A673 (cell line): ENCODE measurements around the gene ENAH.
"Not testable (repeated sequence)": the region's sequence is repeated elsewhere in the genome, so short reads cannot be mapped to it uniquely, and the experiment has no call there.

Experiments
- CTCF ChIP-seq: fragments of 300-800, 200-600 bp; sonication (generic); conservative IDR thresholded peaks from 2 replicates; pipeline ENCODE4 v1.5.1; 2017; ENCODE audit warnings: low read depth, mild to moderate bottlenecking, antibody characterized with exemption, low read length, moderate library complexity, mixed read lengths
- EZH2 ChIP-seq: fragments of 200-600 bp; sonication (generic); IDR thresholded peaks from 2 replicates; pipeline ENCODE4 v1.6.1; 2017; ENCODE audit warnings: borderline replicate concordance, low read depth, mild to moderate bottlenecking, mixed read lengths, antibody characterized with exemption, low read length; ENCODE audit not compliant: poor library complexity, severe bottlenecking

DNA sequence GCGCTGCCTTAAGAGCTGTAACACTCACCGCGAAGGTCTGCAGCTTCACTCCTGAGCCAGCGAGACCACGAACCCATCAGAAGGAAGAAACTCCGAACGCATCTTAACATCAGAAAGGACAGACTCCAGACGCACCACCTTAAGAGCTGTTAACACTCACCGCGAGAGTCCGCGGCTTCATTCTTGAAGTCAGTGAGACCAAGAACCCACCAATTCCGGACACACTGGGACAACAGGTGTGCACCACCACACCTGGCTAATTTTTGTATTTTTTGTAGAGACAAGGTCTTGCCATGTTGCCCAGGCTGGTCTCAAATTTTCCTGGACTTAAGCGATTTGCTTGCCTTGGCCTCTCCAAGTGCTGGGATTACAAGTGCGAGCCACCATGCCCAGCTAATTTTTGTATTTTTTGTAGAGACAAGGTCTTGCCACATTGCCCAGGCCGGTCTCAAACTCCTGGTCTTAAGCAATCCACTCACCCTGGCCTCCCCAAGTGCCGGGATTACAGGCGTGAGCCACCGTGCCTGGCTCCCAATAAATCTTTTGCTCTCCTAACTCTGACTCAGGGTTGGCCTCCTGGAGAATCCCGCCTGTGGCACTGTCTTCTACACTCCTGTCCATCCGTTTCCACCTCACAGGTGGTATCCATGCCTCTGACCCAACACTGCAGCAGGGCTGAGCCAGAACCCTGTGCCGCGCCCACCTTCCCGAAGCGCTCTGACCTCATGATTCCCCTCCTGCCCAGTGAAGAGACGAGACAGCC lies 179.1 kb downstream of the ENAH start:
- TF ChIP-seq CTCF, EZH2: not testable (repeated sequence)
